RWPE2 (cell line): ENCODE data around the gene SLC5A1.

Source experiments
- ATAC-seq: fragments of 200-7000 bp; cut with Tn5 transposase; 3 replicates; pipeline ENCODE4 v1.9.1; 2021; ENCODE audit warnings: low read depth
- DNase-seq: peaks from one replicate; pipeline ENCODE4 v3.0.0-alpha.2; 2020; ENCODE audit warnings: low spot score
- H3K27ac ChIP-seq: fragments of 450-650 bp; 2 replicates; pipeline ENCODE4 v1.5.1; 2017; ENCODE audit warnings: mild to moderate bottlenecking; ENCODE audit not compliant: poor library complexity, severe bottlenecking
- H3K27me3 ChIP-seq: fragments of 250-450 bp; sonication (Bioruptor Pico); 2 replicates; pipeline ENCODE4 v1.5.1; 2021; ENCODE audit warnings: mild to moderate bottlenecking, moderate library complexity; ENCODE audit not compliant: insufficient read depth, poor library complexity, severe bottlenecking
- H3K36me3 ChIP-seq: fragments of 250-450 bp; sonication (Bioruptor Pico); 2 replicates; pipeline ENCODE4 v1.5.1; 2020; ENCODE audit warnings: low read depth, mild to moderate bottlenecking, moderate library complexity
- H3K4me1 ChIP-seq: fragments of 250-450 bp; sonication (Bioruptor Pico); 2 replicates; pipeline ENCODE4 v1.5.1; 2021; ENCODE audit warnings: mild to moderate bottlenecking, moderate library complexity; ENCODE audit not compliant: insufficient read depth, poor library complexity, severe bottlenecking
- H3K4me3 ChIP-seq: fragments of 250-450 bp; sonication (Bioruptor Pico); 2 replicates; pipeline ENCODE4 v1.5.1; 2021; ENCODE audit warnings: mild to moderate bottlenecking, moderate library complexity; ENCODE audit not compliant: severe bottlenecking
- H3K9me3 ChIP-seq: fragments of 250-450 bp; sonication (Bioruptor Pico); 2 replicates; pipeline ENCODE4 v1.5.1; 2021; ENCODE audit warnings: mild to moderate bottlenecking, moderate library complexity; ENCODE audit not compliant: severe bottlenecking
- TF ChIP-seq, protein P1 (sequence below): fragments of 450-650 bp; IDR thresholded peaks from one replicate; pipeline ENCODE4 v1.5.1; 2017; ENCODE audit warnings: mild to moderate bottlenecking, moderate library complexity; ENCODE audit not compliant: poor library complexity, severe bottlenecking

SLC5A1 gene

DNA sequence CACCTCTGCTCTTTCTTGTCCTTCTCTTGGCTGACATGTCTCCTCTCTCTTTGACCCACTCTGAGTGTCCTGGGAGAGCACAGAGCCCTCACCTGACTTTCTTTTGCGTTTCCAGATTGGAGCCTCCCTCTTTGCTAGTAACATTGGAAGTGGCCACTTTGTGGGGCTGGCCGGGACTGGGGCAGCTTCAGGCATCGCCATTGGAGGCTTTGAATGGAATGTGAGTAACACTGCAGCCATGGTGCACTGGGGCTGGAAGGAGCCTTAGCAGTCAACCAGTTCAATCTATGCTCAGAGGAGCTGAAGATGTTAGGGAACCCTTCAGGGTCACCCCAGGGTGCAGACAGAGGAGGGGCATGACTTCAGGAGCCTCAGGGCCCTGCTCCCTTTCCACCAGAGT, 23.8 kb downstream of the SLC5A1 start:
- ATAC-seq (no peak), DNase-seq (no peak)
- Histone ChIP-seq H3K4me1 (no peaks in the 10 kb centered on the region), H3K27ac (no peak overlapping the region), H3K27me3 (peaks cover 8% of the 10 kb centered on the region), H3K36me3 (no peaks in the 10 kb centered on the region), H3K4me3 (no peak overlapping the region), H3K9me3 (no peaks in the 10 kb centered on the region)
- TF ChIP-seq, protein P1, sequence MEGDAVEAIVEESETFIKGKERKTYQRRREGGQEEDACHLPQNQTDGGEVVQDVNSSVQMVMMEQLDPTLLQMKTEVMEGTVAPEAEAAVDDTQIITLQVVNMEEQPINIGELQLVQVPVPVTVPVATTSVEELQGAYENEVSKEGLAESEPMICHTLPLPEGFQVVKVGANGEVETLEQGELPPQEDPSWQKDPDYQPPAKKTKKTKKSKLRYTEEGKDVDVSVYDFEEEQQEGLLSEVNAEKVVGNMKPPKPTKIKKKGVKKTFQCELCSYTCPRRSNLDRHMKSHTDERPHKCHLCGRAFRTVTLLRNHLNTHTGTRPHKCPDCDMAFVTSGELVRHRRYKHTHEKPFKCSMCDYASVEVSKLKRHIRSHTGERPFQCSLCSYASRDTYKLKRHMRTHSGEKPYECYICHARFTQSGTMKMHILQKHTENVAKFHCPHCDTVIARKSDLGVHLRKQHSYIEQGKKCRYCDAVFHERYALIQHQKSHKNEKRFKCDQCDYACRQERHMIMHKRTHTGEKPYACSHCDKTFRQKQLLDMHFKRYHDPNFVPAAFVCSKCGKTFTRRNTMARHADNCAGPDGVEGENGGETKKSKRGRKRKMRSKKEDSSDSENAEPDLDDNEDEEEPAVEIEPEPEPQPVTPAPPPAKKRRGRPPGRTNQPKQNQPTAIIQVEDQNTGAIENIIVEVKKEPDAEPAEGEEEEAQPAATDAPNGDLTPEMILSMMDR: no peak

DNA sequence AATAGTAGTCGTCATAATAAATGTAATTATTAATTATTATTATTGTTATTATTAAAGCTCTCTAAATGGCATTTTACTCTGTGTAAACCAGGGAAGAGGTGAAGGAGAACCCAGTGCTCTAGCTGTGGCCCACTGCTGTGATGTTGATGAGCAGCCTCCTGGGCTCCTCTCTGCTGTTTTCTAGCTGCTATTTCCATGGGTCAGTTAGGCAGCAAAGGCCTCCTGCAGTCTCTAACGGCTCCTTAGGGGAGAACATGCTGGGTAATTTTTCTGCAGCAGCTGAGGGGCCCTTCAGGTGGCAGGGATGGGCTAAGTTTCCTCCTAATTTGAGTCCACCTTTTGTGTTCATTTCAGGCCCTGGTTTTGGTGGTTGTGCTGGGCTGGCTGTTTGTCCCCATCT, 24.6 kb downstream of the SLC5A1 start:
- no peak overlapping the region for H3K27ac ChIP-seq
- DNase-seq (no peak), ATAC-seq (no peak)
- no peaks in the 10 kb centered on the region for H3K36me3 ChIP-seq
- no peaks in the 10 kb centered on the region for H3K4me1 ChIP-seq
- no peaks in the 10 kb centered on the region for H3K9me3 ChIP-seq
- no peak overlapping the region for H3K4me3 ChIP-seq
- peaks cover 8% of the 10 kb centered on the region for H3K27me3 ChIP-seq
- TF ChIP-seq, protein P1: no peak

DNA sequence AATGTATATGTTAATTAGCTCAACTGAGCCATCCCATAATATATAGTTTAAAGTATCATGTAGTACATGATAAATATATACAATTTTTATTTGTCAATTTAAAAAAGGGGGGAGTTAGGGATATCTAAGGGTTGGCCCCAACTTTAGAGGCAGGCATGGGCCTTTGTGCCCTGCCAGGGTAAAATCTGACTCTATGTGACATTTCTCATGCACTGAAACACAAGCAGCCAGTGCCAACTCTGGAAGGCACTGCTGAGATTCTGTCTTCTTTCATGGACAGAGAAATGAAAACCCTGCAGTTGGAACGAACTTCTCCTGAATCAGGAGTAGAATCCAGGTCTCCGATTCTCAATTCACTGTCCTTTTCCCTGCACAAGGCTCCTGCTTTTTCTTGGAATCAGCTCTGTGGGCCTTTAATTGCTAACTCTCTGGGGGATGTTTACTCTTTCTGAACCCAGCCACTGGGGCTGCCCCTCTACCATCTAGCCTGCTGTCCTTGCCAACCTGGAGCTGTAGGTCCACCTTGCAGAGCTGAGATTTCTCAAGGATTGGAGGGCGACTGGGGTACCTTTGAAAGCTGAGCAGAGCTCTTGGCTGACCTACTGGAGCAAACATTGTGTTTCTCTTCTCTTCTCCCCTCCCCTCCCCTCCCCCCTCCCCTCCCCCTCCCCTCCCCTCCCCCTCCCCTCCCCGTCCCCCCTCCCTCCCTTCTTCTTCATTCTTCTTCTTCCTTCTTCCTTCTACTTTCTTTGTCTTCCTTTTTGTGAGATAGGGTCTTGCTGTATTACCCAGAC, 26.7 kb downstream of the SLC5A1 start:
- Histone ChIP-seq H3K27me3 (peaks cover 3% of the 10 kb centered on the region), H3K4me3 (no peak overlapping the region), H3K9me3 (no peaks in the 10 kb centered on the region), H3K4me1 (no peaks in the 10 kb centered on the region), H3K36me3 (no peaks in the 10 kb centered on the region), H3K27ac (no peak overlapping the region)
- no peak for DNase-seq
- TF ChIP-seq, protein P1: no peak
- no peak for ATAC-seq

DNA sequence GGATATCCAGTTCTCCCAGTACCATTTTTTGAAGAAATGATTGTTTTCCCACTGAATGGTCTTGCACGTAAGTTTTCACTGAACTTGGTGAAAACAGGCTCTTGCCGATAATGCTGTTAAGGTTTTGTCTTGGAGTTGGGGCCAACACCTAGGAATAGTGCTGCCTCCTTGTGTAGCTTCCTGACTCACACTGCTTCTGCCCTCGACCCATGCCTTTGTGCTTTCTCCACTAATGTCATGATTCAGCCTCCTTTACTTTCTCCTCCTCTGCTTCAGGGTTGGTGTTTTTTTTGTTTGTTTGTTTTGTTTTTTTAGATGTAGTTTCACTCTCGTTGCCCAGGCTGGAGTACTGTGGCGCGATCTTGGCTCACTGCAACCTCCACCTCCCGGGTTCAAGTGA, 30.2 kb downstream of the SLC5A1 start:
- no peak for DNase-seq
- H3K9me3 ChIP-seq: no peaks in the 10 kb centered on the region
- no peak overlapping the region for H3K27ac ChIP-seq
- TF ChIP-seq, protein P1: no peak
- H3K4me3 ChIP-seq: no peak overlapping the region
- no peaks in the 10 kb centered on the region for H3K36me3 ChIP-seq
- H3K4me1 ChIP-seq: no peaks in the 10 kb centered on the region
- no peak for ATAC-seq
- no peaks in the 10 kb centered on the region for H3K27me3 ChIP-seq

DNA sequence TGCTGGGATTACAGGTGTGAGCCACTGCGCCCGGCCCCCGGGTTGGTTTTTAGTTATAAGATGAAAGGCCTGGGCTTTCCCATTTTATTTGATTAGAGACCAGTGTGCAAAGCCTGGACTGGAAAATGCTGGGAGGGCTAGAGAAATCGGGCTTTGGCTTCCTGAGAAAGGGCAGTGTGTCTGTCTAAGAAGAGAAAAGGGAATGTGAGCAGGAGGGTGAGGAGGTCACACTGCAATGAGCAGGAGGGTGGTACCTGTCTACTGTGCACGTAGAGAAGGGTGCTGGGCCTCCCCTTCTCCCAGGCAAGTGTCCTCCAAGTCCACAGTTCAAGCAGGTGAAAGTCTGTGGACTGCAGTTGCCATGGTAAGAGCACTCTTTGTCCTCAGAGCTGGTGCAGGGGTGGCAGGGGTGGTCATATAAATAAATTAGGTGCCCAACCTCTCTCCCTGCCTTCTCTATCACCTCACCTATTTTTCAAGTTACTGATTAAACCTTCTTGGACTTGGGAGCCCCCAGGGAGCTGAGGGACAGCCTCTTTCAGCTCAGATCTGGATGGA, 30.8 kb downstream of the SLC5A1 start:
- DNase-seq (no peak), ATAC-seq (no peak)
- Histone ChIP-seq H3K36me3 (no peaks in the 10 kb centered on the region), H3K27ac (no peak overlapping the region), H3K9me3 (no peaks in the 10 kb centered on the region), H3K4me1 (peaks cover 3% of the 10 kb centered on the region), H3K4me3 (no peak overlapping the region), H3K27me3 (no peaks in the 10 kb centered on the region)
- TF ChIP-seq, protein P1: no peak
